HEK293 (cell line): ENCODE measurements around the gene TMEM92.
A peak's percentile ranks its signal among the peaks of the same experiment; 100 is the strongest.

ENCODE experiments used
- CTCF ChIA-PET: fragments of 350-600 bp; formaldehyde crosslinking; extraction: SDS; loops from one replicate; lab custom pipeline; 2021; ENCODE audit warnings: antibody characterized with exemption; lab: Yijun Ruan, JAX
- POLR2A ChIA-PET: fragments of 300-600 bp; formaldehyde crosslinking; extraction: SDS; loops from one replicate; lab custom pipeline; 2020; ENCODE audit warnings: antibody characterized with exemption, inconsistent platforms; lab: Yijun Ruan, JAX
- H3K27ac ChIP-seq: fragments of 200-500 bp; sonication (Bioruptor generic); 2 replicates; pipeline ENCODE4 v1.5.1; 2014; ENCODE audit warnings: low read depth, low read length, control low read depth, inconsistent platforms; ENCODE audit errors: extremely low read depth
- H3K36me3 ChIP-seq, 2 experiments: fragments of 200-500 bp in 1 of 2; sonication (Bioruptor generic) in 1 of 2; 1 replicate in 1 of 2; 2 replicates in 1 of 2; pipeline ENCODE4 v1.5.1; 2014 to 2017; ENCODE audit warnings: inconsistent platforms in 2 of 2, low read length in 2 of 2; ENCODE audit not compliant: control insufficient read depth in 2 of 2, insufficient read depth in 1 of 2
- H3K4me1 ChIP-seq: fragments of 200-500 bp; sonication (Bioruptor generic); 2 replicates; pipeline ENCODE4 v1.5.1; 2014; ENCODE audit warnings: mild to moderate bottlenecking, low read length, inconsistent platforms; ENCODE audit not compliant: control insufficient read depth, insufficient read depth
- H3K4me3 ChIP-seq: 2 replicates; pipeline ENCODE4 v1.5.1; 2011; ENCODE audit warnings: low read depth, mild to moderate bottlenecking, control low read depth, low read length, moderate library complexity
- H3K9me3 ChIP-seq: fragments of 200-500 bp; sonication (Bioruptor generic); 2 replicates; pipeline ENCODE4 v1.5.1; 2014; ENCODE audit warnings: low read depth, low read length, inconsistent platforms; ENCODE audit not compliant: control insufficient read depth, insufficient read depth
- BCL11B ChIP-seq: fragments of 450-650 bp; formaldehyde crosslinking; IDR thresholded peaks from 2 replicates; pipeline ENCODE4 v1.5.1; 2016; ENCODE audit warnings: low read depth, missing biosample characterization, missing genetic modification characterization
- OSR2 ChIP-seq: fragments of 450-650 bp; formaldehyde crosslinking; IDR thresholded peaks from 2 replicates; pipeline ENCODE4 v1.5.1; 2016; ENCODE audit warnings: missing biosample characterization, missing genetic modification characterization
- PRDM1 ChIP-seq: fragments of 450-650 bp; formaldehyde crosslinking; IDR thresholded peaks from 2 replicates; pipeline ENCODE4; 2016; ENCODE audit warnings: missing biosample characterization, missing genetic modification characterization
- PRDM6 ChIP-seq: fragments of 450-650 bp; formaldehyde crosslinking; IDR thresholded peaks from 2 replicates; pipeline ENCODE4 v1.5.1; 2017; ENCODE audit warnings: missing biosample characterization, missing genetic modification characterization
- ZBTB17 ChIP-seq: fragments of 450-650 bp; formaldehyde crosslinking; IDR thresholded peaks from 2 replicates; pipeline ENCODE4 v1.5.1; 2016; ENCODE audit warnings: missing biosample characterization, missing genetic modification characterization
- ZBTB48 ChIP-seq: fragments of 450-650 bp; formaldehyde crosslinking; IDR thresholded peaks from 2 replicates; pipeline ENCODE4 v1.5.1; 2016; ENCODE audit warnings: missing biosample characterization, missing genetic modification characterization
- ZFP41 ChIP-seq: fragments of 450-650 bp; formaldehyde crosslinking; IDR thresholded peaks from 2 replicates; pipeline ENCODE4 v1.5.1; 2016; ENCODE audit warnings: missing biosample characterization, missing genetic modification characterization, borderline replicate concordance
- ZNF10 ChIP-seq: fragments of 450-650 bp; formaldehyde crosslinking; IDR thresholded peaks from 2 replicates; pipeline ENCODE4 v1.5.1; 2017; ENCODE audit warnings: missing biosample characterization, missing genetic modification characterization
- ZNF138 ChIP-seq: fragments of 450-650 bp; formaldehyde crosslinking; IDR thresholded peaks from 2 replicates; pipeline ENCODE4 v1.5.1; 2016; ENCODE audit warnings: missing biosample characterization, missing genetic modification characterization, borderline replicate concordance
- ZNF391 ChIP-seq: fragments of 450-650 bp; formaldehyde crosslinking; IDR thresholded peaks from 2 replicates; pipeline ENCODE4 v1.5.1; 2016; ENCODE audit warnings: low read depth, missing biosample characterization, missing genetic modification characterization, borderline replicate concordance
- ZNF426 ChIP-seq: fragments of 450-650 bp; formaldehyde crosslinking; IDR thresholded peaks from 2 replicates; pipeline ENCODE4 v1.5.1; 2017; ENCODE audit warnings: missing biosample characterization, missing genetic modification characterization, mild to moderate bottlenecking, inconsistent platforms, moderate library complexity
- ZNF501 ChIP-seq: fragments of 450-650 bp; formaldehyde crosslinking; IDR thresholded peaks from 2 replicates; pipeline ENCODE4 v1.5.1; 2016; ENCODE audit warnings: missing biosample characterization, missing genetic modification characterization
- ZNF548 ChIP-seq: fragments of 450-650 bp; formaldehyde crosslinking; IDR thresholded peaks from 2 replicates; pipeline ENCODE4 v1.5.1; 2016; ENCODE audit warnings: missing biosample characterization, missing genetic modification characterization
- ZNF830 ChIP-seq: fragments of 450-650 bp; IDR thresholded peaks from 2 replicates; pipeline ENCODE4 v1.5.0; 2018; ENCODE audit warnings: missing biosample characterization, missing genetic modification characterization, low read depth, mild to moderate bottlenecking, moderate library complexity
- TF ChIP-seq, protein P1 (sequence below): fragments of 450-650 bp; formaldehyde crosslinking; IDR thresholded peaks from 2 replicates; pipeline ENCODE4 v1.5.1; 2016; ENCODE audit warnings: missing biosample characterization, missing genetic modification characterization
- TF ChIP-seq, protein P2 (sequence below): IDR thresholded peaks from 2 replicates; pipeline ENCODE4 v1.6.1; 2011; ENCODE audit warnings: mild to moderate bottlenecking, low read depth, low read length, borderline replicate concordance
- TF ChIP-seq, protein P3 (sequence below): fragments of 450-650 bp; formaldehyde crosslinking; IDR thresholded peaks from 2 replicates; pipeline ENCODE4 v1.5.1; 2017; ENCODE audit warnings: missing biosample characterization, missing genetic modification characterization
- TF ChIP-seq, protein P4 (sequence below): fragments of 450-650 bp; formaldehyde crosslinking; IDR thresholded peaks from 2 replicates; pipeline ENCODE4 v1.5.1; 2016; ENCODE audit warnings: missing biosample characterization, missing genetic modification characterization

Gene TMEM92

DNA sequence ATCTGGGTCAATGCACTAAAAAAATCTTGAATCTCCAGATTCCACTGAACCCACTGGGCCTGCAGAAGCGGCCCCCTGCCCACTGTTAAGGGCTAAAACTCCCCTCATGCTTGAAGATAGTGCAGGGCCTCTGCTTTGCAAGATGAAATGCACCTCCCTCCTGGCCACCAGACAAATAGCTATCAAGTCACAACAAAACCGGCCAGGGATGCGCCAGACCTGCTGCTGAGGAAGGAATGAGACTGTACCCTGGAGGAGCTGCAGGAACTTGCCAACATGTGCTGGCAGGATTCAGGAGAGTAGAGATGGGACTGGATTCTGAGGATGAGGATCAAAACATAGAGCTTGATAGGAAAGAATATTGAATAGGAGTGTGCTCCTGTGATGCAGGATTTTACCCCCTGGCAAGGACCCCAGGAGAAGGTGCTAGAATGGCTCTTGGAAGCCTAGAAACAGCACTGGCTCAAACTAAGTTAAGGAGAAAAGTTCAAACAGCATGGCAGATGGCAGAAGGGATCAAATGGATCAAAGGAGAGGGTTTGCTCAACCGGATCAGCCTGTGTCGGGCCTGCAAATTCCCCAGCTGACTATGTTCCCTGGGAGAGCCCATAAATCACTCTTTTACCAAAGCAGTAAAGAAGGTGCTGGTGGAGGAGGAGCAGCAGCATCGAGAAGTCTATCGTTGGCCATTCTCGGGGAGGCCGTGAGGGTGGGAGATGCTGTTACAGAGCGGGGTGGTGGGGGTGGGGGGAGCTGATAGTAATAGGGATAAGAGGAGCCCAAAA, 44.4 kb downstream of the TMEM92 start:
- H3K27ac ChIP-seq = no peak overlapping the region
- TF ChIP-seq ZBTB17 (peak; percentile 36), ZNF138 (no peak)
- TF ChIP-seq, all 188 proteins: peak for 1
- Histone ChIP-seq H3K4me1 (no peaks in the 10 kb centered on the region), H3K9me3 (no peaks in the 10 kb centered on the region), H3K36me3 (no peaks in the 10 kb centered on the region), H3K4me3 (no peak overlapping the region)
- POLR2A ChIA-PET = no interaction called here
- CTCF ChIA-PET = interaction anchor here (0.7 to 1.2 kb wide), 4 partner anchors 21 to 119 kb away, joined by 3 to 7 read pairs (median 4); no protein-coding TSS in a partner anchor

DNA sequence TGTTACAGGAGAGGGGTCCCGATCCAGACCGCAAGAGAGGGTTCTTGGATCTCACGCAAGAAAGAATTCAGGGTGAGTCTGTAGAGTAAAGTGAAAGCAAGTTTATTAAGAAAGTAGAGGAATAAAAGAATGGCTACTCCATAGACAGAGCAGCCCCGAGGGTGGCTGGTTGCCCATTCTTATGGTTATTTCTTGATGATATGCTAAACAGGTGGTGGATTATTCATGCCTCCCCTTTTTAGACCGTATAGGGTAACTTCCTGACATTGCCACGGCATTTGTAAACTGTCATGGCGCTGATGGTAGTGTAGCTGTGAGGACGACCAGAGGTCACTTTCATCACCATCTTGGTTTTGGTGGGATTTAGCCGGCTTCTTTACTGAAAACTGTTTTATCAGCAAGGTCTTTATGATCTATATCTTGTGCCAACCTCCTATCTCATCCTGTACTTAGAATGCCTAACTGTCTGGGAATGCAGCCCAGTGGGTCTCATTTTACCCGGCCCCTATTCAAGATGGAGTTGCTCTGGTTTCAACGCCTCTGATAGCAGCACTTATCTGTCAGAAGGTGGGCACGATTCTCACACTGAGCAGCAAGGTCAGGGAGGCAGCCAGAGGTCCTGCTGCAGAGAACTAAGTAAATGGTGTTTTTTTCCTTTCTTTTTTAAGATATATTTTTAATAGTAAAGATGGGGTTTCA, 45.2 kb downstream of the TMEM92 start:
- CTCF ChIA-PET = interaction anchor here (0.7 to 1.2 kb wide), 4 partner anchors 10 to 119 kb away, joined by 3 to 7 read pairs (median 4); no protein-coding TSS in a partner anchor
- no peaks in the 10 kb centered on the region for H3K4me1 ChIP-seq
- TF ChIP-seq, protein P1, sequence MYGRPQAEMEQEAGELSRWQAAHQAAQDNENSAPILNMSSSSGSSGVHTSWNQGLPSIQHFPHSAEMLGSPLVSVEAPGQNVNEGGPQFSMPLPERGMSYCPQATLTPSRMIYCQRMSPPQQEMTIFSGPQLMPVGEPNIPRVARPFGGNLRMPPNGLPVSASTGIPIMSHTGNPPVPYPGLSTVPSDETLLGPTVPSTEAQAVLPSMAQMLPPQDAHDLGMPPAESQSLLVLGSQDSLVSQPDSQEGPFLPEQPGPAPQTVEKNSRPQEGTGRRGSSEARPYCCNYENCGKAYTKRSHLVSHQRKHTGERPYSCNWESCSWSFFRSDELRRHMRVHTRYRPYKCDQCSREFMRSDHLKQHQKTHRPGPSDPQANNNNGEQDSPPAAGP (tag by site-specific recombination) = no peak
- TF ChIP-seq ZNF830 (tag by site-specific recombination) (no peak), PRDM1 (tag by site-specific recombination) (no peak), BCL11B (no peak), OSR2 (no peak), ZNF426 (tag by site-specific recombination) (no peak), PRDM6 (tag by site-specific recombination) (no peak), ZBTB48 (tag by site-specific recombination) (no peak), ZNF391 (tag by site-specific recombination) (no peak), ZNF10 (no peak), ZFP41 (tag by site-specific recombination) (no peak), ZNF501 (tag by site-specific recombination) (no peak), ZNF548 (tag by site-specific recombination) (no peak)
- TF ChIP-seq, protein P2, sequence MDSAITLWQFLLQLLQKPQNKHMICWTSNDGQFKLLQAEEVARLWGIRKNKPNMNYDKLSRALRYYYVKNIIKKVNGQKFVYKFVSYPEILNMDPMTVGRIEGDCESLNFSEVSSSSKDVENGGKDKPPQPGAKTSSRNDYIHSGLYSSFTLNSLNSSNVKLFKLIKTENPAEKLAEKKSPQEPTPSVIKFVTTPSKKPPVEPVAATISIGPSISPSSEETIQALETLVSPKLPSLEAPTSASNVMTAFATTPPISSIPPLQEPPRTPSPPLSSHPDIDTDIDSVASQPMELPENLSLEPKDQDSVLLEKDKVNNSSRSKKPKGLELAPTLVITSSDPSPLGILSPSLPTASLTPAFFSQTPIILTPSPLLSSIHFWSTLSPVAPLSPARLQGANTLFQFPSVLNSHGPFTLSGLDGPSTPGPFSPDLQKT = no peak
- TF ChIP-seq, protein P3, sequence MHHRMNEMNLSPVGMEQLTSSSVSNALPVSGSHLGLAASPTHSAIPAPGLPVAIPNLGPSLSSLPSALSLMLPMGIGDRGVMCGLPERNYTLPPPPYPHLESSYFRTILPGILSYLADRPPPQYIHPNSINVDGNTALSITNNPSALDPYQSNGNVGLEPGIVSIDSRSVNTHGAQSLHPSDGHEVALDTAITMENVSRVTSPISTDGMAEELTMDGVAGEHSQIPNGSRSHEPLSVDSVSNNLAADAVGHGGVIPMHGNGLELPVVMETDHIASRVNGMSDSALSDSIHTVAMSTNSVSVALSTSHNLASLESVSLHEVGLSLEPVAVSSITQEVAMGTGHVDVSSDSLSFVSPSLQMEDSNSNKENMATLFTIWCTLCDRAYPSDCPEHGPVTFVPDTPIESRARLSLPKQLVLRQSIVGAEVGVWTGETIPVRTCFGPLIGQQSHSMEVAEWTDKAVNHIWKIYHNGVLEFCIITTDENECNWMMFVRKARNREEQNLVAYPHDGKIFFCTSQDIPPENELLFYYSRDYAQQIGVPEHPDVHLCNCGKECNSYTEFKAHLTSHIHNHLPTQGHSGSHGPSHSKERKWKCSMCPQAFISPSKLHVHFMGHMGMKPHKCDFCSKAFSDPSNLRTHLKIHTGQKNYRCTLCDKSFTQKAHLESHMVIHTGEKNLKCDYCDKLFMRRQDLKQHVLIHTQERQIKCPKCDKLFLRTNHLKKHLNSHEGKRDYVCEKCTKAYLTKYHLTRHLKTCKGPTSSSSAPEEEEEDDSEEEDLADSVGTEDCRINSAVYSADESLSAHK (tag by site-specific recombination) = no peak
- TF ChIP-seq, protein P4, sequence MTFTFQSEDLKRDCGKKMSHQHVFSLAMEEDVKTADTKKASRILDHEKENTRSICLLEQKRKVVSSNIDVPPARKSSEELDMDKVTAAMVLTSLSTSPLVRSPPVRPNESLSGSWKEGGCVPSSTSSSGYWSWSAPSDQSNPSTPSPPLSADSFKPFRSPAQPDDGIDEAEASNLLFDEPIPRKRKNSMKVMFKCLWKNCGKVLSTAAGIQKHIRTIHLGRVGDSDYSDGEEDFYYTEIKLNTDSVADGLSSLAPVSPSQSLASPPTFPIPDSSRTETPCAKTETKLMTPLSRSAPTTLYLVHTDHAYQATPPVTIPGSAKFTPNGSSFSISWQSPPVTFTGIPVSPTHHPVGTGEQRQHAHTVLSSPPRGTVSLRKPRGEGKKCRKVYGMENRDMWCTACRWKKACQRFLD = no peak
- H3K9me3 ChIP-seq = no peaks in the 10 kb centered on the region
- H3K4me3 ChIP-seq = no peak overlapping the region
- no peaks in the 10 kb centered on the region for H3K36me3 ChIP-seq
- POLR2A ChIA-PET = no interaction called here
- H3K27ac ChIP-seq = no peak overlapping the region
